Astrocyte (in vitro differentiated cells and primary cell): ENCODE data around the gene GALE. TPM values are rescaled to one million over a fixed set of nuclear protein-coding genes. Genes with fewer than 3 reads are reported as not detected.

Experiments used
- DNase-seq: peaks from one replicate; pipeline ENCODE4 v3.0.0-alpha.2; 2010; ENCODE audit warnings: low read depth
- FAIRE-seq: peaks from 2 replicates; lab custom pipeline; 2011; peaks lifted over from hg19 to GRCh38; lab: Jason Lieb, UNC
- H2AFZ ChIP-seq: 2 replicates; pipeline ENCODE4 v1.6.0; 2012; ENCODE audit warnings: low read depth, low read length, inconsistent platforms
- H3K27ac ChIP-seq: 2 replicates; pipeline ENCODE4 v1.5.1; 2011; ENCODE audit warnings: low read depth, low read length, inconsistent platforms
- H3K27me3 ChIP-seq: 2 replicates; pipeline ENCODE4 v1.6.0; 2011; ENCODE audit warnings: low read length, inconsistent platforms; ENCODE audit not compliant: insufficient read depth
- H3K36me3 ChIP-seq: 2 replicates; pipeline ENCODE4 v1.5.1; 2011; ENCODE audit warnings: low read length, inconsistent platforms; ENCODE audit not compliant: insufficient read depth
- H3K4me1 ChIP-seq: 2 replicates; pipeline ENCODE4 v1.5.1; 2011; ENCODE audit warnings: low read length, inconsistent platforms; ENCODE audit not compliant: insufficient read depth
- H3K4me2 ChIP-seq: 2 replicates; pipeline ENCODE4 v1.6.0; 2012; ENCODE audit warnings: low read length, inconsistent platforms
- H3K4me3 ChIP-seq: 2 replicates; pipeline ENCODE4 v1.5.1; 2011; ENCODE audit warnings: low read depth, mild to moderate bottlenecking, low read length, inconsistent platforms; ENCODE audit not compliant: insufficient read depth
- H3K79me2 ChIP-seq: 2 replicates; pipeline ENCODE4 v1.6.0; 2012; ENCODE audit warnings: mild to moderate bottlenecking, low read length, inconsistent platforms; ENCODE audit not compliant: insufficient read depth
- H3K9ac ChIP-seq: 2 replicates; pipeline ENCODE4 v1.6.0; 2012; ENCODE audit warnings: mild to moderate bottlenecking, low read length, inconsistent platforms
- H3K9me3 ChIP-seq: 2 replicates; pipeline ENCODE4 v1.5.1; 2012; ENCODE audit warnings: low read depth, mild to moderate bottlenecking, low read length, inconsistent platforms; ENCODE audit not compliant: insufficient read depth
- H4K20me1 ChIP-seq: 2 replicates; pipeline ENCODE4 v1.6.0; 2012; ENCODE audit warnings: low read length, inconsistent platforms; ENCODE audit not compliant: insufficient read depth
- H3K27ac Mint-ChIP-seq: one replicate; pipeline ENCODE4 v1.8.0; 2021; ENCODE audit warnings: mild to moderate bottlenecking, mixed read lengths; ENCODE audit not compliant: unreplicated experiment
- H3K27me3 Mint-ChIP-seq: one replicate; pipeline ENCODE4 v1.8.0; 2021; ENCODE audit warnings: low read depth, mixed read lengths; ENCODE audit not compliant: unreplicated experiment
- H3K36me3 Mint-ChIP-seq: one replicate; pipeline ENCODE4 v1.8.0; 2021; ENCODE audit warnings: low read depth, mixed read lengths; ENCODE audit not compliant: unreplicated experiment
- H3K4me1 Mint-ChIP-seq: one replicate; pipeline ENCODE4 v1.8.0; 2021; ENCODE audit warnings: low read depth, mixed read lengths; ENCODE audit not compliant: unreplicated experiment
- H3K4me3 Mint-ChIP-seq: one replicate; pipeline ENCODE4 v1.8.0; 2021; ENCODE audit warnings: mild to moderate bottlenecking, moderate library complexity, mixed read lengths; ENCODE audit not compliant: unreplicated experiment
- H3K9me3 Mint-ChIP-seq: one replicate; pipeline ENCODE4 v1.8.0; 2021; ENCODE audit warnings: mild to moderate bottlenecking, mixed read lengths; ENCODE audit not compliant: unreplicated experiment
- CTCF ChIP-seq: IDR thresholded peaks from 2 replicates; pipeline ENCODE4 v1.5.1; 2011; ENCODE audit warnings: low read depth, mild to moderate bottlenecking, inconsistent platforms, low read length, moderate library complexity; ENCODE audit not compliant: insufficient read depth
- EZH2 ChIP-seq: IDR thresholded peaks from 2 replicates; pipeline ENCODE4 v1.6.1; 2012; ENCODE audit warnings: mild to moderate bottlenecking, low read length, inconsistent platforms; ENCODE audit not compliant: insufficient read depth
- total RNA-seq: library from RNA; stranded (reverse); gene quantifications from 2 replicates; pipeline ENCODE4 v1.2.1, GENCODE V29; 2021

GALE gene
- total RNA-seq, 1 donor from 2014 or later, result 27.0 TPM

- Histone ChIP-seq H3K9me3 (no peaks in the 10 kb centered on the region), H3K4me3 (no peak overlapping the region), H3K27ac (no peak overlapping the region), H3K36me3 (peaks cover 2% of the 10 kb centered on the region), H2AFZ (no peak overlapping the region), H3K79me2 (no peaks in the 10 kb centered on the region), H3K4me2 (no peak overlapping the region), H3K4me1 (no peaks in the 10 kb centered on the region), H3K9ac (no peak overlapping the region), H4K20me1 (no peaks in the 10 kb centered on the region), H3K27me3 (no peaks in the 10 kb centered on the region)
- peaks cover 25% of the 10 kb centered on the region for H3K36me3 Mint-ChIP-seq
- DNase-seq (no peak), FAIRE-seq (no peak)
- no peaks in the 10 kb centered on the region for H3K9me3 Mint-ChIP-seq
- H3K4me1 Mint-ChIP-seq, result peaks cover 9% of the 10 kb centered on the region
- H3K27me3 Mint-ChIP-seq, result peaks cover 4% of the 10 kb centered on the region
- peak overlapping the region; percentile 3 for H3K27ac Mint-ChIP-seq
- no peak for TF ChIP-seq EZH2
- TF ChIP-seq CTCF, result no peak
- no peak overlapping the region for H3K4me3 Mint-ChIP-seq
Measured at GRCh38 chr1:23807453-23807852, 6.9 kb upstream of the GALE start.

- no peak for DNase-seq
- peaks cover 18% of the 10 kb centered on the region for H3K36me3 Mint-ChIP-seq
- H3K4me2 ChIP-seq, result no peak overlapping the region
Measured at GRCh38 chr1:23806280-23806679, 5.7 kb upstream of the GALE start.

More at GRCh38 chr1:23806280-23806679, 5.7 kb upstream of the GALE start:
- Mint-ChIP-seq H3K9me3 (no peaks in the 10 kb centered on the region), H3K27ac (no peak overlapping the region), H3K4me1 (peaks cover 9% of the 10 kb centered on the region), H3K27me3 (no peaks in the 10 kb centered on the region), H3K4me3 (no peak overlapping the region)
- no peak for FAIRE-seq
- H3K79me2 ChIP-seq, result no peaks in the 10 kb centered on the region
- no peak overlapping the region for H3K27ac ChIP-seq
- H4K20me1 ChIP-seq, result no peaks in the 10 kb centered on the region
- H2AFZ ChIP-seq, result no peak overlapping the region
- H3K36me3 ChIP-seq, result no peaks in the 10 kb centered on the region
- H3K9ac ChIP-seq, result no peak overlapping the region
- TF ChIP-seq EZH2 (no peak), CTCF (no peak)
- H3K4me1 ChIP-seq, result peaks cover 2% of the 10 kb centered on the region
- H3K27me3 ChIP-seq, result no peaks in the 10 kb centered on the region
- no peaks in the 10 kb centered on the region for H3K9me3 ChIP-seq
- H3K4me3 ChIP-seq, result no peak overlapping the region
